Sigmoid colon (tissue), 7 donors: Measurements from ENCODE around the gene TPGS1. TPM values are rescaled to one million over a fixed set of nuclear protein-coding genes. Genes with fewer than 3 reads are reported as not detected.

Experiments used
- DNase-seq: peaks from one replicate; pipeline ENCODE4 v3.0.0-alpha.2; 2019
- H3K27ac ChIP-seq, 4 donors: fragments of 200-600 bp; sonication (generic); one replicate each; pipeline ENCODE4 v1.5.1; 2016 to 2019; ENCODE audit warnings: mild to moderate bottlenecking in 1 of 4
- H3K27me3 ChIP-seq, 3 donors: fragments of 200-600 bp; sonication (generic); one replicate each; pipeline ENCODE4 v1.5.1; 2019; ENCODE audit warnings: mild to moderate bottlenecking in 1 of 3
- H3K36me3 ChIP-seq, 4 donors: fragments of 200-600 bp; sonication (generic); one replicate each; pipeline ENCODE4 v1.5.1; 2016 to 2019
- H3K4me1 ChIP-seq, 4 donors: fragments of 200-600 bp; sonication (generic); one replicate each; pipeline ENCODE4 v1.5.1; 2017 to 2019
- H3K4me3 ChIP-seq, 4 donors: fragments of 200-600 bp; sonication (generic); one replicate each; pipeline ENCODE4 v1.5.1; 2017 to 2019; ENCODE audit warnings: mild to moderate bottlenecking in 2 of 4, moderate library complexity in 1 of 4
- H3K9me3 ChIP-seq, 4 donors: fragments of 200-600 bp in 3 of 4; sonication (generic) in 3 of 4; one replicate each; pipeline versions ENCODE4 v1.5.1 to v1.6.1; 2013 to 2019
- CTCF ChIP-seq, 4 experiments: fragments of 450-650 bp in 3 of 4; fragments of 200-600 bp in 1 of 4; IDR thresholded peaks; one replicate each; pipeline ENCODE4 v1.5.1; 2016 to 2019; ENCODE audit warnings: antibody characterized with exemption in 4 of 4, mild to moderate bottlenecking in 3 of 4, moderate library complexity in 2 of 4
- EP300 ChIP-seq, 4 donors: sonication (generic); formaldehyde crosslinking; IDR thresholded peaks; one replicate each; pipeline ENCODE4 v1.6.1; 2017; ENCODE audit warnings: antibody characterized with exemption in 4 of 4
- POLR2A ChIP-seq, 2 donors: fragments of 450-650 bp; IDR thresholded peaks; one replicate each; pipeline ENCODE4 v1.6.1; 2016; ENCODE audit warnings: antibody characterized with exemption in 2 of 2, mild to moderate bottlenecking in 2 of 2, moderate library complexity in 2 of 2
- POLR2AphosphoS5 ChIP-seq, 4 donors: sonication (generic); formaldehyde crosslinking; IDR thresholded peaks; one replicate each; pipeline ENCODE4 v1.6.1; 2017; ENCODE audit warnings: antibody characterized with exemption in 4 of 4
- WGBS, 2 donors: extraction: QIAGEN DNeasy Blood & Tissue Kit; methylation state at CpG; one replicate each; pipeline ENCODE4 v1.1.7; 2013; 5-methylcytosine and 5-hydroxymethylcytosine counted together
- intact Hi-C: fragments of 100-400 bp; cut with DNase I; formaldehyde crosslinking; loops from one replicate; pipeline ENCODE4 v1.15.1; 2023
- polyA plus RNA-seq, 3 donors: library from polyadenylated mRNA; stranded (reverse); fragments of 200-250 nt; gene quantifications; one replicate each; pipeline ENCODE4 v1.2.3, GENCODE V29; 2013
- total RNA-seq, 4 donors: library from RNA; depleted of rRNA; stranded (reverse); fragments of >200 nt; gene quantifications; one replicate each; pipeline ENCODE4 v1.1.0, GENCODE V29; 2016
- donor health status: healthy with polysubstance abuse.
- donor health status: Bipolar disorder and iron deficiency.
- donor health status: healthy.

The TPGS1 gene
- total and polyA plus RNA-seq, 7 donors, result 14.3 to 78.8 (median 36.3) TPM

GRCh38 chr19:548886-549830 lies 41.9 kb downstream of the TPGS1 start:
- Histone ChIP-seq H3K4me3 (no peak overlapping the region), H3K4me1 (peaks cover 0 to 9% (median 7%) of the 10 kb centered on the region in 4 donors), H3K27me3 (peaks cover 0 to 9% (median 0%) of the 10 kb centered on the region in 3 donors), H3K27ac (no peak overlapping the region), H3K9me3 (no peaks in the 10 kb centered on the region), H3K36me3 (no peaks in the 10 kb centered on the region)
- TF ChIP-seq POLR2A (IDR thresholded peaks at IDR 0.05) (no peak), CTCF (IDR thresholded peaks at IDR 0.05) (no peak), EP300 (IDR thresholded peaks at IDR 0.05) (no peak), POLR2AphosphoS5 (IDR thresholded peaks at IDR 0.05) (no peak)
- no peak for DNase-seq
- intact Hi-C loops, result no loop called here
- 45 to 76% methylated on average over 52 of the region's 52 CpGs for WGBS, 2 donors

- Histone ChIP-seq H3K27me3 (peaks cover 0 to 5% (median 0%) of the 10 kb centered on the region in 3 donors), H3K27ac (no peak overlapping the region), H3K36me3 (no peaks in the 10 kb centered on the region), H3K4me1 (peaks cover 0 to 21% (median 18%) of the 10 kb centered on the region in 4 donors), H3K4me3 (no peak overlapping the region), H3K9me3 (no peaks in the 10 kb centered on the region)
- TF ChIP-seq POLR2AphosphoS5 (IDR thresholded peaks at IDR 0.05) (no peak), CTCF (IDR thresholded peaks at IDR 0.05) (no peak), POLR2A (IDR thresholded peaks at IDR 0.05) (no peak), EP300 (IDR thresholded peaks at IDR 0.05) (no peak)
- intact Hi-C loops, result no loop called here
- 62 to 84% methylated on average over 20 of the region's 20 CpGs for WGBS, 2 donors
- DNase-seq, result no peak
Measured at GRCh38 chr19:554817-555216, 47.5 kb downstream of the TPGS1 start.

- H3K4me3 ChIP-seq, result no peak overlapping the region
- DNase-seq, result no peak
- H3K27ac ChIP-seq, result no peak overlapping the region
- H3K27me3 ChIP-seq, result peaks cover 0 to 5% (median 0%) of the 10 kb centered on the region in 3 donors
- 52 to 87% methylated on average over 14 of the region's 14 CpGs for WGBS, 2 donors
- H3K36me3 ChIP-seq, result no peaks in the 10 kb centered on the region
- H3K4me1 ChIP-seq, result peaks cover 0 to 21% (median 18%) of the 10 kb centered on the region in 4 donors
- intact Hi-C loops, result no loop called here
- TF ChIP-seq POLR2A (IDR thresholded peaks at IDR 0.05) (no peak), EP300 (IDR thresholded peaks at IDR 0.05) (no peak), CTCF (IDR thresholded peaks at IDR 0.05) (no peak), POLR2AphosphoS5 (IDR thresholded peaks at IDR 0.05) (no peak)
- H3K9me3 ChIP-seq, result no peaks in the 10 kb centered on the region
Measured at GRCh38 chr19:555474-555808, 48.1 kb downstream of the TPGS1 start.

- DNase-seq, result no peak
- intact Hi-C loops, result no loop called here
- Histone ChIP-seq H3K36me3 (no peaks in the 10 kb centered on the region), H3K27ac (no peak overlapping the region), H3K4me1 (peaks cover 0 to 17% (median 12%) of the 10 kb centered on the region in 4 donors), H3K27me3 (no peaks in the 10 kb centered on the region), H3K9me3 (no peaks in the 10 kb centered on the region), H3K4me3 (no peak overlapping the region)
- WGBS, 2 donors, result 64 to 84% methylated on average over 31 of the region's 31 CpGs
- TF ChIP-seq CTCF (IDR thresholded peaks at IDR 0.05) (no peak), POLR2AphosphoS5 (IDR thresholded peaks at IDR 0.05) (no peak), POLR2A (IDR thresholded peaks at IDR 0.05) (no peak), EP300 (IDR thresholded peaks at IDR 0.05) (no peak)
Measured at GRCh38 chr19:556611-557382, 49.5 kb downstream of the TPGS1 start.
